ENCODE data around the gene DYSF.

DNA sequence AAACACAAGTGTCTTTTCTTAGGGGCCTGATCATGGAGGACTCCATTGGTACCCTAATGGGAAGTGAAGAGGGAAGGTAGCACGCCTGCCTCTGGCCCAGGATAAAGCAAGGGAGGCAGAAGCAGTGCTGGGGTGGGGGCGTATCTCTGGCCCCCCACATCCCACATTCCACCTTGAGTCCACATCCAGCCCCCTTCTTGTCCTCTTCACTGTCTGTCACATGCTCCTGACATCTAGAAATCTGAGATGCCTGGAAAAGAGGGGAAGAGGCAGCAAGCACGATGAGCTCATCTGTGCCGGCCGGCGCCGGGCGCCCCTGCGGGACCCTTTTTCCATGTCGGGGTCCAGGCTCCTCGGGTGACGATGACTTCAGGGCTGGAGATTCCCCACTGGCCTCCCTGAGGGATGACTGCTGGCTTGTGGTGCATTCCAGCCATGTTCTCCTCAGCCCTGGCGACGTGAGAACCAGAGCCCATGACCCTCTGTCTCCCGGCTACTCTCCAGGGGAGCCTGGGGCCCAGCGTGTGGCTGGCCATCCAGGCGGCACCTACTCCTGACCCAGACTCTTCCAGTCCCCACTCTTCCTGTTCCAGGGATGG is 277.5 kb downstream of the DYSF start:
- no peak for TF ChIP-seq EP300 (conservative IDR thresholded peaks at IDR 0.05; ENCODE audit: poor library complexity, severe bottlenecking)
- TF ChIP-seq, protein P1, sequence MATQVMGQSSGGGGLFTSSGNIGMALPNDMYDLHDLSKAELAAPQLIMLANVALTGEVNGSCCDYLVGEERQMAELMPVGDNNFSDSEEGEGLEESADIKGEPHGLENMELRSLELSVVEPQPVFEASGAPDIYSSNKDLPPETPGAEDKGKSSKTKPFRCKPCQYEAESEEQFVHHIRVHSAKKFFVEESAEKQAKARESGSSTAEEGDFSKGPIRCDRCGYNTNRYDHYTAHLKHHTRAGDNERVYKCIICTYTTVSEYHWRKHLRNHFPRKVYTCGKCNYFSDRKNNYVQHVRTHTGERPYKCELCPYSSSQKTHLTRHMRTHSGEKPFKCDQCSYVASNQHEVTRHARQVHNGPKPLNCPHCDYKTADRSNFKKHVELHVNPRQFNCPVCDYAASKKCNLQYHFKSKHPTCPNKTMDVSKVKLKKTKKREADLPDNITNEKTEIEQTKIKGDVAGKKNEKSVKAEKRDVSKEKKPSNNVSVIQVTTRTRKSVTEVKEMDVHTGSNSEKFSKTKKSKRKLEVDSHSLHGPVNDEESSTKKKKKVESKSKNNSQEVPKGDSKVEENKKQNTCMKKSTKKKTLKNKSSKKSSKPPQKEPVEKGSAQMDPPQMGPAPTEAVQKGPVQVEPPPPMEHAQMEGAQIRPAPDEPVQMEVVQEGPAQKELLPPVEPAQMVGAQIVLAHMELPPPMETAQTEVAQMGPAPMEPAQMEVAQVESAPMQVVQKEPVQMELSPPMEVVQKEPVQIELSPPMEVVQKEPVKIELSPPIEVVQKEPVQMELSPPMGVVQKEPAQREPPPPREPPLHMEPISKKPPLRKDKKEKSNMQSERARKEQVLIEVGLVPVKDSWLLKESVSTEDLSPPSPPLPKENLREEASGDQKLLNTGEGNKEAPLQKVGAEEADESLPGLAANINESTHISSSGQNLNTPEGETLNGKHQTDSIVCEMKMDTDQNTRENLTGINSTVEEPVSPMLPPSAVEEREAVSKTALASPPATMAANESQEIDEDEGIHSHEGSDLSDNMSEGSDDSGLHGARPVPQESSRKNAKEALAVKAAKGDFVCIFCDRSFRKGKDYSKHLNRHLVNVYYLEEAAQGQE (IDR thresholded peaks at IDR 0.05; ENCODE audit: borderline replicate concordance), result no peak
- TF ChIP-seq, protein P2, sequence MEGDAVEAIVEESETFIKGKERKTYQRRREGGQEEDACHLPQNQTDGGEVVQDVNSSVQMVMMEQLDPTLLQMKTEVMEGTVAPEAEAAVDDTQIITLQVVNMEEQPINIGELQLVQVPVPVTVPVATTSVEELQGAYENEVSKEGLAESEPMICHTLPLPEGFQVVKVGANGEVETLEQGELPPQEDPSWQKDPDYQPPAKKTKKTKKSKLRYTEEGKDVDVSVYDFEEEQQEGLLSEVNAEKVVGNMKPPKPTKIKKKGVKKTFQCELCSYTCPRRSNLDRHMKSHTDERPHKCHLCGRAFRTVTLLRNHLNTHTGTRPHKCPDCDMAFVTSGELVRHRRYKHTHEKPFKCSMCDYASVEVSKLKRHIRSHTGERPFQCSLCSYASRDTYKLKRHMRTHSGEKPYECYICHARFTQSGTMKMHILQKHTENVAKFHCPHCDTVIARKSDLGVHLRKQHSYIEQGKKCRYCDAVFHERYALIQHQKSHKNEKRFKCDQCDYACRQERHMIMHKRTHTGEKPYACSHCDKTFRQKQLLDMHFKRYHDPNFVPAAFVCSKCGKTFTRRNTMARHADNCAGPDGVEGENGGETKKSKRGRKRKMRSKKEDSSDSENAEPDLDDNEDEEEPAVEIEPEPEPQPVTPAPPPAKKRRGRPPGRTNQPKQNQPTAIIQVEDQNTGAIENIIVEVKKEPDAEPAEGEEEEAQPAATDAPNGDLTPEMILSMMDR (IDR thresholded peaks at IDR 0.05; ENCODE audit: poor library complexity, severe bottlenecking), result no peak
- TF ChIP-seq POLR2AphosphoS5 (IDR thresholded peaks at IDR 0.05), result no peak

All from neural cell (in vitro differentiated cells).